Embryonic facial prominence (tissue), 1 donor: ENCODE data around the gene FAM170B.

Source experiments
- DNase-seq: peaks from one replicate; pipeline ENCODE4 v3.0.0-alpha.2; 2016; ENCODE audit errors: extremely low spot score

The FAM170B gene

DNA sequence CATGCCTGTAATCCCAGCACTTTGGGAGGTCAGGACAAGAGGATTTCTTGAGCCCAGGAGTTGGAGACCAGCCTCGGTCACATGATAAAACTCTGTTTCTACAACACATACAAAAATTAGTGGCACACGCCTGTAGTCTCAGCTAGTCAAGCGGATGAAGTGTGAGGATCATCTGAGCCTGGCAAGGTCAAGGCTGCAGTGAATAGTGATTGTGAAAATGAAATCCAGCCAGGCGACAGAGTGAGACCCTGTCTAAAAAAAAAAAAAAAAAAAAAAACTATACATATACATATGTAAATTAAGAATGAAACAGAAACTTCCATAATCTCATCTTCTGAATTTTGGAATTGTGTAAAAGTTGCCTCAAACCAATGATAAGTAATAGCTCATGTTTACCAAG lies 18.2 kb upstream of the FAM170B start:
- no peak for DNase-seq

DNA sequence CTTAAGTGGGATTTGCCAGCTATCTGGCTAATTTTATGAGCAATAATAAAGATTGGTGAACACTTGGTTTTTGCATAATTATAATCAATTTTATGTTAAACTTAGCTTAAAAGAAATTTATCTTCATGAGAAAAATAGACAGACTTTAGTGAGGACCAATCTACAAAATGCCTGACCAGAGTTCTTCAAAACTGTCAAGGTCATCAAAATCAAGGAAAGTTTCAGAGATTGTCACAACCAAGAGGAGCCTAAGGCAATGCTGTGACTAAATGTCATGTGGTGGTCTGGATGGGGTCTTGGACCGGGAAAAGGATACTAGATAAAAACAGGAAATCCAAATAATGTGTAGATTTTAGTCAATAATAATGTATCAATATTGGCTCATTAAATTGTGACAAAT lies 17.7 kb upstream of the FAM170B start:
- no peak for DNase-seq

DNA sequence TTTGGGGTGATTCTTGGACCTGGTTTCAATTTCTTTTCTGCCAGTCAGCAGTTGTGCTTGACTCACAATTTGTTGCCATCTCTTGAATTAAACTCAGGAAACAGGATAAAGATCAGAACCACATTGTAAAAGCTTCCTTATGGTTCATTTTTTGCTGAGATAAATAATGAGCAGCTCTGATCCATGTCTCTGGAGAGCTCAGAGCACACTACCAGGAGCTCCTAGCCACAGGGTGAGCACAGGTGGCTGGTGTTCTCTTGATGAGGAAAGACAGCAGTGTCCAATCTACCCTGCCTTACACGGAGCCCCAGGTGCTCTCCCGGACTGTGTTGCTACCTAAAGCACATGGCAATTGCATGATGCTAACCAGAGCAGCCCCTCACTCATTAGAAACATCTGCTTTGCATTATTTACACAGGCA lies 17.2 kb upstream of the FAM170B start:
- no peak for DNase-seq

DNA sequence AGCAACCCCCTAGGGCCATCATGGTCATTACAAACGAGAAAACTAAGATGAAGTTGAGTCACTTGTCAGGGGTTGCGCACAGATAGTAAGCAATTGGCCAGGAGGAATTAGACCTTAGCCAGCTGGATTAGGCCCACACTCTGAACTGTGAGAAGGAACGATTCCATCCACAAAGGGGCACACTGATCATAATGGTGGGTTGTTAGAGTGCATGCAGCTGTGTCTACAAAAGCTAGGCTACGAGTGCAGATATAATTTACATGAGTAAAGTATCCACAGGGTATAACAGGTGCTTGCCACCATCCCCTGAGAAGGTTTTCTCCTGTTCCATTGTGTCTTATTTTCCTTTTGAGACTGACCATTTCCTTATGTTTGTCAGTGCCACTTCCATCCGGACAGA lies 16.6 kb upstream of the FAM170B start:
- DNase-seq: no peak

DNA sequence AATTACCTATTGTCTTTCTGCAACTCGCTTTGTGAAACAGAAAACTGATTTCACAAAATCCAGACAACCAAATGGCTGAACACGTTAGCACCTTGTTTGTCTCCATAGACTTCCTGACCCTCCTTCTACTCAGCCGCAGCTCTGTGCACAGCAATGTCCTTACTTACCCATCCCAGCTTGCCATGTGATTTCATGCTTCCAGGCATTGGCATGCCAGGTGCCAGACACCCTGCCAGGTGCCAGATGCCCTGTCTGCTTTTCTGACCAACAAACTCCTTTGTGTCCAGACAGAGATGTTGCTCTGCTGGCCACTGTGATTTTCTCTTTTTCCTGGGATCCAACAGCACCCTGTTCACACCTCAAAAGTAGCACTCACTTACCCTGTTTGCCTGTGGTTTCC lies 16.1 kb upstream of the FAM170B start:
- no peak for DNase-seq

DNA sequence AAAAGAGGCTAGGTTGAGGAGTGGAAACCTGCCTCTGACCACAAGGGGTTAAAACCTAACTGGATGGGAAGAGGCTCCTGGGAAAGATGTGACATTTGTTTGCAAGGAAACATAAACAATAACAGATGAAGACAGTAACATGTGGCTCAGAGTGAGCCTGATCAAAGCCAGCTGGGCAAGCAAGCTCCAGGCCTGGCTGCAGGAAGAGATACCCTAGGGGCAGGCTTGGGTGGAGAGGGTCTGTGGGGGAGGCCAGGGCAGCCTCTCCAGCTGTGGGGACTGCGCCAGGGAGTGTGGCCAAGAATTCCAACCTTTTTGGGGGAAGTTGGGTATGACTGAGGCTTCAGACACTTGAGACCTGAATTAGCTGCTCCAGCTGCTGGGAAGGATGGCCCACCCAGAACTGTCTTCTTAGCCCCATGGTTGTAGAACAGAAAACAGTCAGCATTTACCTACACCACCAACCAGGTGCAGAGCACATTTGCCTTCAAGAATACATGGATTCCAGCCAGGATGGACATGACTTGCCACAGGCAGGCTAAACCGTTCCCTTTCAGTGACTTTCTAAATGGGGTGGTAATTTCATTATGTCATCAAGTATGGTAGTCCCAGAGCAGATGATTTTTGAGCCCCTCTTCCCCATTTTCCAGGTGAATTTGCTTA lies 10.4 kb upstream of the FAM170B start:
- no peak for DNase-seq

DNA sequence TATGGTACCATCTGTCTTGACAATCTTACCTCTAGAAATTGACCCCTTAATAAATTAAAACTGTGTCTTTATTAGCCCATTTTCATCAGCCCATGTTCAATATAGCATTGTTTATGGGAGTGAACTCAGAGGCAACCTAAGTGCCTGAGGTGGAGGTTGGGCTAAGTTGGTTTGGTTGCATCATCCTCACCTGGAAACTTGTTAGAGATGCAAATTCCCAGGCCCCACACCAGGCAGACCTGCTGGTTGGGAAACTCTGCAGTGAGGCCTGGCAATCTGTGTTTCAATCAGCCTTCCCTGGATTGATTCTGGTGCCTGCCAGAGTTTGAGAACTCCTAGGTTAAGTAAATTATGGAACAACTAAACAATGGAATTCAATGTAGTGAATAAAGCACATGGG lies 9.4 kb upstream of the FAM170B start:
- no peak for DNase-seq

DNA sequence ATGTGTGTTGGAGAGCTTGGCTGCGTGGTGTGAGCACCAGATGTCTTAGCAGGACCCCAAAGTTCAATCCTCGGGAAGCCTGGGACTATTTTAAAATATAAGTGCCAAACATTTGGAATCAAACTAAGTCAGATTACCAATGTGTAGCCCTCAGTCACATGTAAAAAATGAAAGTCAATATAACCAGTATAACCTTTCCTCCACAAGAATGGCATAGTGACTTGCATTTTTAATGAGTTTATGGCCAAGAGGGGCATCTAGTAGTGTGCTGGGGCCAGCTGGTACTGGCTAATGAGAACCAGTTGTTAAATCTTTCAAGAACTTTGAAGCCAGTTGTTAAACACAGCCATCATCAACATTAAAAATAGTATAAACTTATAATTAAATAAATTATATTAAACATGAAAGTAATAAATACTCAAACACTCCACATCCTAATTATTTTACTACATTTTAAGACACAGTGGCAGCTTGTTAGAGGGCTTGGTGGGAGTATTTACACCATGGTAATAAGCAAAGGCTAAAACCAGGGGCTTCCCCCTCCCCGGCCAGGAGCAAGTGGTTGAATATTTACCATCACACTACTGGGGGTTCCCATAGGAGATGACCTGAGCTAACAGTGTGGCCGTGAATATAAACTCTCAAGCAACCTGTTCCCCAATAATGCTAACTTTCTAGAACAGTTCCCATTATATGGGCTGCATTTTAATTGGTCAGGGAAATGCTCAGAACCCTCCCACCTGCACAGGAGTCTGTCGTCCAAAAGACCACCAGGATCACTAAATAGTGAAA lies 7.9 kb upstream of the FAM170B start:
- no peak for DNase-seq

DNA sequence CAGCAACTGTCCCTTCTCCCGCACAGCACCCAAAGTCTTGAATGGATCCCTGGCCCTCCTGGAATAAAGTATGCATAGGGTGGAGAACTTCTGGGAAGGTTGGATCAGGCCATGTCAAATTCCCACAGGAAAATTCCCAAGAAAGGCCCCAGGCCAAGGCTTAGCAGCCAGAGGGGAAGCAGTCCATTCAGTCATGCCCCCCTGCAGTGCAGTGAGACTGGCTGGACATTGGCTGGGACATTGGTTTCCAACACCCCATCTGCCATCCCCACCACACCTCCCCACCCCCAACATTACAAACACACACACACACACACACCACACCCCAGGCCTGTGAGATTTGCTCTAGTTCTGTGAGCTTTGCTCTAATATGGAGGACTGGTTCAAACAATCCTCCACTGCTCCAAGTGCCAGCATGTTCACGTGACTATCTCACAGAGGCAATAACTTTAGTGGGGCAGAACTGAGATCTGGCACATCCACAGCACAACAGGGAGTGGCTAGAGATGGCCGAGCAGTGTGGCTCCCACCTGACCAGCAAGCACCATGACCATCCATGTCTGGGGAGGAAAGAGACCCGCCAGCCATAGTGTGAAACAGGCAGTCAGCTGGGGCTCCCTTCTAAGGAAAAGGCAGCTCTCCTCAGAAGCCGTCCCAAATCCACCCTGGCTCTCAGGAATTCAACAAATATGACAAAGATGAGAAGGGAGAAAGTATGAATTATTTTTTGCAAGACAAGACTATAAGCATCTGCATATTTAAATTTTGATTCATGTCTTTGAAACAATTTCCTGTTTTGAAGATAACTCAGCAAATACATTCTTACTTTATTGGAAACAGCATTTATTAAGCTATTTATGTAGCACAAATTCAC lies 6.7 kb upstream of the FAM170B start:
- no peak for DNase-seq

DNA sequence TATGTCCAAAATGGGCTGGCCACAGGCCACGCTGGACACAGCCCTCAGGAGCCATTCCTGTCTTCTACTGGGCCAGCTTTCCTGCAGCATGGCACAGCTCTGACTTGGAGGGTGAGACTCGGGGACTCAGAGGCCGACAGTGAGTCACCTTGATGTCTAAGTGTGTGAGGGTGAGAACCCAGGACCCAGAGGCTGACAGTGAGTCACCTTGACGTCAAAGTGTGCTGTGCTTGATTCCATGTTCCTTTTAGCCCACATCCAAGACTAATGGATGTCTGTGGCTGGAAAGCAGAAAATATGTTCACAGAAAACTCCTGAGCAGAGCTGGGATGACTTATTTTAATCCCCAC lies 6.0 kb upstream of the FAM170B start:
- no peak for DNase-seq

DNA sequence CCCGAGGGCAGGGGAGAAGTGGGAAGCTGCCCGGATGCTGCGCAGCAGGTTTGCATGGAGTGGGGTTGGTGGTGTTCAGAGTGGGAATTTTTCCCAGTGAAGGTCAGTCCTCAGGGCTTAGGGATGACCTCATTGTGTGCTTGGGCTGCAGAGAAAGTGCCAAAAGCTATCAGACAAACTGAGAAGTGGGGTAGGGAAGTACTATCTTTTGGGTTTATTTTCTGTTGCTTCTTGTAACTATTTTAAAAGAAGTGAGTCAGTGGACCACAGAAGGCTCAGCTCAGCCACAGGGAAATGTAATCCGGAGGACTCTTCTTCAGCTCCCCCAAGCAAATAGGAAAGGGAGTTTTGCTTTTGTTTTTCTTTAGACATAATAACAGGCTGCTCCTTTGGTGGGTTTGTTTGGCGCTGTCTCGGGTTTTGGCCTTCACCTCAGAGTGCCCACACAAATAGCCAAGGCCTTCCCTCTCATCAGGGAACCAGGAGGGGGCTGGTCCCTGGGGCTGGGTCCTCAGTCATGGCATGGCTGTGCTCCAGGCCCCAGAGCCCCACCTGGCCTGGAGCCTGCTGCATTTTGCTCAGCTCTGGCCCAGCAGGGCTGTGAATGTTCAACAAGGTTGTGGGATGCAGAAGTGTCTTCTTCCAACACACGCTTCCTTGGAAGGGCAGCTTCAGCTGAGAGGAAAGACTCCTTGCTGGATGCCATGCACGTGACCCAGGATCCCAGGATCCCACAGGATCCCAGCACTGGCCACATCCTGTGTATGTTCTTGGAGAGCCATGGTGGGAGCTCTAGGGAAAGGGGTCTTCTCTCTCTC lies 5.4 kb upstream of the FAM170B start:
- no peak for DNase-seq

DNA sequence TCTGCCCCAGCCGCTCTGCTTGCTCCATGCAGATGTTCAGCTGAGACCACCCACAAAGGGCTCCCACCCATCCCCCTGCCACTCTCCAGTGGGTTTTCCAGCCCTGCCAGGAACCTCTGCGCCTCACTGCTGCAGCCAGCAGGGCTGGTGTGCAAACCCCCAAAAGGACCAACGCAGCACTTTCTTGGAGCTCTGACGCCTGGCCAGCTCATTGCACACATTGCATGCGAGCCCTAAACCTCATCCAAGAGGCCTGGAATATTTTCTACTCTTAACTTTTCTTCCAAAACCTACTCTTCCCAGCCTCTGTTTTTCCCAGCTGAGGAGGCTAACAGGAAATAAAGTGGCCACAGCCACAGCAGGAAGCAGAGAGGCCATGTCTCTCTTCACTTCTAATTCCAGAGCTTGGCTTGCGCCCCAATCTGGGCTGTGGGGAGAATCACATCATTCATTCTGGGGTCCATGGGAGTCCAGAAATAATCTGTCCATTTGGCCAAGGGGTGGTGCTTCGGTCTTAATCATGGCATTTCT lies 4.6 kb upstream of the FAM170B start:
- DNase-seq: no peak

DNA sequence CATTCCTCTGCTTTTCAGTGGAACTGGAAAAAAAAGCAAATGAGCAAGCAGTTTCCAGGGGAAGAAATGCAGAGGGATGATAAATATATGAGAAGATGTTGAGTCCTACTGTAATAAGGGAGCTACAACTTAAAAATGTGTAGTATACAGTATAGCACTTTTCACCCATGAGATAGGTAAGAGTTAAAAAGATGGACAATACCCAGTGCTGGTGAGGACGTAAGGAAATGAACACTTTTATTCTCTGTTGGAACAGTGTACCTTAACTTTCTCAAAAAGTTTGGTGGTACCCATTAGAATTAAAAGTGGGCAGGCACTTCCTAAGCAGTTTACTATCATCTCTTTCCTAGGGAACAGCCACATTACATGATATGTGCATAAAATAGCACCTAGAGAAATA lies 2.7 kb upstream of the FAM170B start:
- no peak for DNase-seq

DNA sequence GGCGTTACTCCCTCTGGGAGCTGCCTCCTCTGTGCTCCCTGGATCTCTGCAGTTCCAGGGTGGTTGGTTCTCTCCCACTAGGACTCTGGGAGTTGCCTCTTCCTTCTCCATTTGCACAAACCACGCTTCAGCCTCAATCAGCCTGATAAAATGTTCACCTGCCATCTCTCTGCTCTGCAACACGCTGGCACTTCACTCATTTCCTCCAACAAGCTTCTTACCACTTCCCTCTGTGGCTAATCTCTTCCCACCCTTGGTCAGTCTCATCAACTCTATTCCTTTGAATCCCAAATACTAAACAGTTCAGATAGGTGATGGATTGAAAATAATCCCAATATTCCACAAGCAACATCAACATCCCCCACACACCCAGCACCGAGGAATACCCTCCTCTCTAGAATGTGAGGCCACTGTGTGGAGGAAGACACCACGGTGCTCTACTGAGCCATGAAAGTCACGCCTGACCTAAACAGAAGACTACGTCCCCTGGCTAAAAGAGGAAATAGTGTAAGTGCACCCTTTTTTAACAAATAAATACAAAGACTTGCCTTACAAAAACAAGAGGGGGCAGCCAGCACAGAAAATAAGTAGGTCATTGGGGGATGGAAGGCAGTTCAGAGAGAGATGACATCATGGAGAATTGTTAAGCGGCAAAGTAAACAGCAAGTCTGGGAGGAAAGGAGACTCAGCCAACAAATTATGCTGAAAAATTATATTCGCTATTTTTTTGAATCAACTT lies 1.9 kb upstream of the FAM170B start:
- DNase-seq: no peak

DNA sequence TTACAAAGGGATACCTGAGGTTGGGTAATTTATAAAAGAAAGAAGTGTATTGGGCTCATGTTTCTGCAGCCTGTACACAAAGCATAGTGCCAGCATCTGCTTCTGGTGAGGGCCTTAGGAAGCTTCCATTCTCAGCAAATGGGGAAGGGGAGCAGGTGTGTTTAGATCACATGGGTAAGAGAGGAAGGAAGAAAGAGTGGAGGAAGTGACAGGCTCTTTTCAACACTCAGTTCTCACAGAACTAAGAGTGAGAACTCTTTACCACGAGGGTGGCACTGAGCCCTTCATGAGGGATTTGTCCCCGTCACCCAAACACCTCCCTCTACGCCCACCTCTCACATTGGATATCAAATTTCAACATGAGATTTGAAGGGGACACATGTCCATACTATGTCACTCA lies 506 bp upstream of the FAM170B start:
- DNase-seq: no peak

DNA sequence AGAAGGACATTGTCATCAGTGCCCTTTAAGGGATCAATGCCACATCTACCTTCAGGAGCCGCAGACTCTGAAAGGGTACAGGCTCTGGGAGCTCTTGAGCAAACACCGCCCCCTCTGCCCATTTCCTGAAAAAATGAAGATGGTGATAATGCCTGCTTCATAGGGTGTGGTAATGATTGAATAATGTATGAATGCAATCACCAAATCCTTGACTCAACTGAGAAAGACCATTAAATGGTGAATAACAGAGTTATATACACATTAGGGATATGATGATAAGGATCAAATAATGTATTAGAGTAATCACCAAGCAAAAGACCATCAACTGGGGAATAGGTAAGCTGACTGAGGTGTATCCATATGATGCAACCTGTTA lies 1.5 kb downstream of the FAM170B start:
- DNase-seq: no peak

DNA sequence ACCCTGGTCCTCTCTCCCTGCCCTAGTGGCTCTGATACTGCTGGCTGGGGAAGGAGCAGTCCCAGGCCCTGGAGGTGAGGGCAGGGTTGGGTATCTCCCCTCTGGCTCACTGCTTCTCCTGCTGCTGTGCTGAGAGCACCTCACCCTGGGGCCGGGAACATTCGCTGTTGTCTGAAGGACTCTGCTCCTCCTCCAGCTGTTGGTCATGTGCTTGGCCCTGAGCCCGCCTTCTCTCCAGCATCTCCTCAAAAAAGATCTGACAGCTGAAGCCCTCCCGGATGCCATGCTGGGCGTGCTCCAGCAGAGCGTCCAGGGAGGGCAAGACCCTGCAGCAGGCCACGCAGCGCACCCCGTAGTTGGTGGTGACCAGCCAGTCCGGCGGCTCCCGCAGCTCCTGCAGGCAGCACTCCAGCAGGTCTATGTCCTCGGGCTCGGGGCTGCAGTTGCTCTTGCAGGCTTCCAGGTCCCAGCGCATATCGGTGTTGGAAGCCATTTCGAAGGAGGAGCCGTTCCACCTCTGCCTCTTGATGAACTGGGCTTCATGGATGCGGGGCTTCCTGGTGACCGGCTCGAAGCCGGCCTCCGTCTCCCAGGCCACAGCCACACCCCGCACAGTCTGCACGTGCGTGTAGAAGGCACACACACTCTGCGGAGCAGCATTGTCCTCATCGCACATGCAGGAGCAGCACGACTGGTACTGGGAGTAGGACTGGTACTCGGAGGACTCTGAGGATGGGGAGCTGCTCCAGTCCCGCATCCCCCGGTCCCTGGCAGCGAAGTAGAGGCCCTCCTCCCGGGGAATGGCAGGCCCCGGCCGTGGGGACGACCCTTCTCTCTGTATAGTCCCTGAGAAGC lies 2.1 kb downstream of the FAM170B start:
- no peak for DNase-seq

DNA sequence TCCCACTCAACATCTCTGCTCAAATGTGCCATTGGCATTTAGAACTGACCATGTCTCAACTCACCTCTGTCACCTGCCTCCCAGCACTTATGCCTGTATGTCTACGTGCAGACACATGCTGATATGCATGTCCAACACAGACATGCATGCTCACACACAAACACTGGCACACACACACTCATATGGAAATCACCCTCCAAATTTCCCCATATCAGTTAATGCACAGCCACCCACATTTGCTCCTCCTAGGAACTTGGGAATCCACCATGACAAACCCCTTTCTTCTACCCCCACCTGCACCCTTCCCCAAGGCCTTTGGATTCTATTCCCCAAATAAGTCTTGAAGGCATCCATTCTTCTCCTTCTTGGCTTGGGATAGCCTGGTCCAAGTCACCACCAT lies 4.4 kb downstream of the FAM170B start:
- no peak for DNase-seq

DNA sequence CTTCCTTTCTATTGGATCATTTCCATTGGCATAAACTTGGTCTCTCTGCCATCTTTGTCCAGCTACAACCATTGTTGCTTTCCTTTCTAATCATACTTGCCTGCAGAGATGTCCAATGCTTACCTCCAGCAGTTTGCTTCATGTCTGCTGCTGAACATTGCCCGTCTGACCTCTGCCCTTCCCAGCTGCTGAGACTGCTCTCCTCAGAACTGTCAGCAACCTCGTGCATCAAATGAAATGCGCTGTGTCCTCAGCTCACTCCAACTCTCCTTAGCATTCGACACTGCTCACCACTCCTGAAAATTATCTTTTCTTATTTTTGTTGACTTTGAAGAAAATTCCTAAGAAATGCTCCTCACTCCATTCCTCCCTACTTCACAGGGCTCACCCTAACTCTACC lies 5.0 kb downstream of the FAM170B start:
- no peak for DNase-seq
